GM12891 (cell line): ENCODE results near the gene ADM.

Experiments used
- PAX5 ChIP-seq: IDR thresholded peaks from 2 replicates; pipeline ENCODE4 v1.6.1; 2011; ENCODE audit warnings: low read length, moderate library complexity, mild to moderate bottlenecking; ENCODE audit not compliant: insufficient read depth, severe bottlenecking
- POLR2A ChIP-seq: IDR thresholded peaks from 2 replicates; pipeline ENCODE4 v1.6.1; 2011; ENCODE audit warnings: low read depth, low read length, control low read depth
- POLR2AphosphoS5 ChIP-seq: IDR thresholded peaks from 2 replicates; pipeline ENCODE4 v1.6.1; 2011; ENCODE audit warnings: low read depth, low read length, control low read depth
- POU2F2 ChIP-seq: IDR thresholded peaks from 2 replicates; pipeline ENCODE4 v1.6.1; 2011; ENCODE audit warnings: low read depth, mild to moderate bottlenecking, control low read depth, low read length, moderate library complexity
- SPI1 ChIP-seq: IDR thresholded peaks from 2 replicates; pipeline ENCODE4 v1.6.1; 2011; ENCODE audit warnings: low read depth, low read length, control low read depth
- TAF1 ChIP-seq: IDR thresholded peaks from 2 replicates; pipeline ENCODE4 v1.6.1; 2011; ENCODE audit warnings: low read depth, low read length, control low read depth

DNA sequence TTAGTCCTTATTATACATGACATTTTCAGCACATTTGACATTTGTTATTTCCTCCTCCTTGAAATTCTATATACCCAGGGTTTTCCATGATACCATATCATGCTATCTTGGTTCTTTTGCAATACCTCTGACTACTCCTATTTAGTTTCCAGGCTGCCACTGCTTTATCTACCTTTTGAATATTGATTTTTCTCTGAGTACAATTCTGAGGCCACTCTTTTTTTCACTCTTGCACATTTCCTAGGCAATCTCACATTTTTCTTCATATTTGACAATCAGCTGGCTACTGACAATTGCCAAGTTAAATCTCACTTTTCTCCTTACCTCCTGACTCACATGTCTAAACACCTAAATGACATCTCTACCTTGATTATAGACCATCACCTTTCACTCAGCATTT lies 22.8 kb upstream of the ADM start:
- TF ChIP-seq POLR2A (no peak), POLR2AphosphoS5 (no peak), TAF1 (no peak), SPI1 (no peak), PAX5 (no peak), POU2F2 (no peak)
